Liver (tissue), 3 donors: ENCODE data around the gene PIGR.

Source experiments
- ATF3 ChIP-seq: IDR thresholded peaks from 2 replicates; pipeline ENCODE4 v1.6.1; 2016; ENCODE audit warnings: antibody characterized with exemption
- CTCF ChIP-seq: fragments of 150-350 bp; IDR thresholded peaks from 2 replicates; pipeline ENCODE4 v1.5.1; 2017; ENCODE audit warnings: improper control_type of control experiment, low read depth, low read length; ENCODE audit not compliant: missing input control
- EGR1 ChIP-seq, 2 donors: IDR thresholded peaks; 2 replicates each; pipeline ENCODE4 v1.6.1; 2016 to 2018; ENCODE audit warnings: antibody characterized with exemption in 2 of 2, low read depth in 2 of 2
- donor health status: healthy.
- donor health status: healthy.

GRCh38 chr1:206957639-206958038 is 11.4 kb upstream of the PIGR start:
- TF ChIP-seq CTCF (no peak), ATF3 (no peak), EGR1 (IDR thresholded peaks at IDR 0.05; ENCODE audit: low read depth in 2 of 2) (no peak)
